RPMI7951 (cell line): ENCODE results near the gene ARHGAP30. TPM values are rescaled to one million over a fixed set of nuclear protein-coding genes. Genes with fewer than 3 reads are reported as not detected.

Experiments
- DNase-seq: peaks from one replicate; pipeline ENCODE4 v3.0.0-alpha.2; 2012; ENCODE audit warnings: low read depth
- total RNA-seq: library from RNA; depleted of rRNA; stranded (reverse); fragments of >200 nt; shearing (Covaris generic); gene quantifications from 2 replicates; pipeline ENCODE4 v1.2.3, GENCODE V29; 2014; rRNA removed

The ARHGAP30 gene
- total RNA-seq, 1 experiment from 2014 or later, result not detected

DNA sequence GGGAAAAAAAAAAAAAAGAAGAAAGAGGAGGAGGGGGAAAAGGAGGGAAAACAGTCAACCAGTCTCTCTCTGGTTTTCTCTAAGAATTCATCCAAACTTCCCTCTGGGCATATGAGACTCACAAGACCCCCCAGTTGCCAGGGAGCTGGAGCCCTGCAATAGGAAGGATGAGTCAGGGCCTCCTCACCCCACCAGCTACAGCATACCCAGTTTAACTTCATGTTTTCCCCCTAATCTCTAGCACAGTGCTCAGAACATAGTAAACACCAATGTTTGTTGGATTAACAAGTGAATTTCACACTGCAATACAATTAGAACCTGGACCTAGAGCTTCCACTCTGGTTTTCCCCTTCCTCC is 56.6 kb downstream of the ARHGAP30 start:
- DNase-seq, result peak; percentile 85

DNA sequence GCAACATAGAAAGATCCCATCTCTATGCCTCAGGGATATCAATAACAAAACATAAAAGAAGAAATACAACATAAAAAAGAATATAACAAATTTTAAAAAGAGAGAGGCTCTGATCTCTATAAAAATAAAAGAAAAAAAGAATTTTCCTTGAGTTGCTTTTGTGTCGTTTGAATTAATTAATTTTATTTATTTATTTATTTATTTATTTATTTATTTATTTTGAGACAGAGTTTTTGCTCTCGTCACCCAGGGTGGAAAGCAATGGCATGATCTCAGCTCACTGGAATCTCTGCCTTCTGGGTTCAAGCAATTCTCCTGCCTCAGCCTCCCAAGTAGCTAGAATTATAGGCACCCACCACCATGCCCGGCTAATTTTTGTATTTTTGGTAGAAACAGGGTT is 57.3 kb downstream of the ARHGAP30 start:
- no peak for DNase-seq

DNA sequence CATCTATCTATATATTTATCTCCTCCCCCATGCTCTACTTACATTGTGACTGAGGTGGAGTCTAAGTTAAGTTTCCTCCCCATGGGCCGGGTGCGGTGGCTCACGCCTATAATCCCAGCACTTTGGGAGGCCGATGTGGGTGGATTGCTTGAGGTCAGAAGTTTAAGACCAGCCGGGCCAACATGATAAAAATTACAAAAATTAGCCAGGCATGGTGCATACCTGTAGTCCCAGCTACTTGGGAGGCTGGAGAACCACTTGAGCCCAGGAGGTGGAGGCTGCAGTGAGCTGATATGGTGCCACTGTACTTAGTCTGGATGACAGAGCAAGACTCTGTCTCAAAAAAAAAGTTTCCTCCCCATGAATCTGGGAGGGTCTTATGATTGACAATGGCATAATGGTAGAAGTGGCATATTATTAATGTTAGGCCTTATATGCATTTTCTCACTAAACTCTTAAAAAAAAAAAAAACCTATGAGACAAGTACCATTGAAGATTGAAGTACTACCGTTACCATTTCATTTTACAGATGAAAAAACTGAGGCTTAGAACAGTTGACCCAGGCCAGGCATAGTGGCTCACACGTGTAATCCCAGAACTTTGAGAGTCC is 60.0 kb downstream of the ARHGAP30 start:
- DNase-seq, result no peak

DNA sequence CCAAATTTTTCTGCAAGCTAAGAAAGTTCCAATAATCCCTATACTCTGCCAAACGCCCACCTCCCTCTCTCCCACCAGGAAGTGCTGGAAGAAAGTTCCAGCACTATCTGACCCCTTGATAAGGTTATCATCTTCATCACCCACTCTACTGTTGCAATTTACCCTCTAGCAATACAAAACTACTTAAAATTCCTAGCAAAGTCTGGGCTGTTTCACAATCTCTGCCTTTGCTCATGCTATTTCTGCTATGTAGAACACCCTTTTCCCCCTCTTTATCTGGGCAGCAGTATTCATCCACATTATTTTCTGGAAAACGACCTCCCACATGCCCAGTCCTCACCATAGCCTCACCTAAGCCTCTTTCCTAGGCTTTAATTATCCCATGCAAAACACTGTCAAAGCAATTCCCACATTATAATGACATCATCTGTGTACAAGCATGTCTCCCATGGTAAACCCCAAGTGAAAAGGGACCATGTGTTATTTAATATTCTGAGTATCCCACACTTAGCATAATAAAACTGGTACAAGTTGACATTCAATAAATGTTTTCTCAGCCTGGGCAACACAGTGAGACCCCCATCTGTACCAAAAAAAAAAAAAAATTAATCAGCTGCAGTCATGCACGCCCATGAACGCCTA is 60.7 kb downstream of the ARHGAP30 start:
- peak; percentile 51 for DNase-seq

DNA sequence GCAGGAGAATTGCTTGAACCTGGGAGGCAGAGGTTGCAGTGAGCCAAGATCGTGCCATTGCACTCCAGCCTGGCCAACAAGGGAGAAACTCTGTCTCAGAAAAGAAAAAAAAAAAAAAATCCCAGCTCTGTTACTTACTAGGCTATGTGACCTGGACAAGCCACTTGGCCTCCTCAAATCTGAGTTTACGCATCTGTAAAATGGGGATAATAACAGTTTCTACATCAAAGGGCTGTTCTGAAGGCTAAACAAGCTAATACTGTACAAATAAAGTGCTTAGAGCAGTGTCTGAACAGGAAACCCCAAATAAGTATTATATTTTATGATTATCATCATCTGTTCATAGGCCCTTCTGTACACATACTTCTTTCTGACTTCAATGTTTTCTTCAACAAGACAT is 62.3 kb downstream of the ARHGAP30 start:
- DNase-seq, result no peak

GRCh38 chr1:161006563-161006962 is 63.1 kb downstream of the ARHGAP30 start:
- no peak for DNase-seq

GRCh38 chr1:161001525-161001924 is 68.2 kb downstream of the ARHGAP30 start:
- DNase-seq, result peak; percentile 24

GRCh38 chr1:161000736-161001480 is 68.8 kb downstream of the ARHGAP30 start:
- no peak for DNase-seq

GRCh38 chr1:160999376-160999775 is 70.3 kb downstream of the ARHGAP30 start:
- no peak for DNase-seq

- DNase-seq, result peak; percentile 70
Measured at GRCh38 chr1:160997323-160998038, 72.2 kb downstream of the ARHGAP30 start.

Other genes starting within 250 kb of the ARHGAP30 start
- gene CD244, start 207.0 kb downstream of the ARHGAP30 start, total RNA-seq, result not detected in 2 replicates
- gene ITLN1, start 184.7 kb downstream of the ARHGAP30 start, total RNA-seq, result not detected in 2 replicates
- gene ITLN2, start 115.1 kb downstream of the ARHGAP30 start, total RNA-seq, result not detected in 2 replicates
- 6.0 and 10.5 TPM in 2 replicates for gene F11R, start 48.7 kb downstream of the ARHGAP30 start, total RNA-seq
- gene TSTD1, start 30.9 kb downstream of the ARHGAP30 start, total RNA-seq, result 0.48 TPM in 1 of 2 replicates, not detected in the other
- 63.3 and 67.3 TPM in 2 replicates for gene USF1, start 23.9 kb downstream of the ARHGAP30 start, total RNA-seq
- 0.20 TPM in 1 of 2 replicates, not detected in the other for gene NECTIN4, start 19.7 kb upstream of the ARHGAP30 start, total RNA-seq
- not detected in 2 replicates for gene KLHDC9, start 28.5 kb upstream of the ARHGAP30 start, total RNA-seq
- 82.0 and 94.4 TPM in 2 replicates for gene PFDN2, start 48.1 kb upstream of the ARHGAP30 start, total RNA-seq
- 27.0 and 27.9 TPM in 2 replicates for gene NIT1, start 48.2 kb upstream of the ARHGAP30 start, total RNA-seq
- gene DEDD, start 62.8 kb upstream of the ARHGAP30 start, total RNA-seq, result 20.1 and 23.1 TPM in 2 replicates
- 81.9 and 95.6 TPM in 2 replicates for gene UFC1, start 84.1 kb upstream of the ARHGAP30 start, total RNA-seq
- gene USP21, start 89.6 kb upstream of the ARHGAP30 start, total RNA-seq, result 4.4 and 9.3 TPM in 2 replicates
- 12.3 and 16.3 TPM in 2 replicates for gene PPOX, start 96.5 kb upstream of the ARHGAP30 start, total RNA-seq
- 13.7 and 16.7 TPM in 2 replicates for gene B4GALT3, start 107.6 kb upstream of the ARHGAP30 start, total RNA-seq
- gene ADAMTS4, start 129.2 kb upstream of the ARHGAP30 start, total RNA-seq, result 5.2 and 8.3 TPM in 2 replicates
- gene NDUFS2, start 132.5 kb upstream of the ARHGAP30 start, total RNA-seq, result 109 and 119 TPM in 2 replicates
- gene FCER1G, start 145.4 kb upstream of the ARHGAP30 start, total RNA-seq, result 1.3 TPM in 1 of 2 replicates, not detected in the other
- not detected in 2 replicates for gene APOA2, start 153.7 kb upstream of the ARHGAP30 start, total RNA-seq
- 8.4 and 10.0 TPM in 2 replicates for gene TOMM40L, start 156.2 kb upstream of the ARHGAP30 start, total RNA-seq
- gene NR1I3, start 168.3 kb upstream of the ARHGAP30 start, total RNA-seq, result not detected in 2 replicates
- not detected in 2 replicates for gene PCP4L1, start 188.9 kb upstream of the ARHGAP30 start, total RNA-seq
- 0.24 and 0.39 TPM in 2 replicates for gene MPZ, start 240.1 kb upstream of the ARHGAP30 start, total RNA-seq
- gene SDHC, start 244.5 kb upstream of the ARHGAP30 start, total RNA-seq, result 16.1 and 19.5 TPM in 2 replicates